NCI-H748 (cell line): Measurements from ENCODE around the gene TNIP2.

ENCODE experiments used
- DNase-seq: peaks from one replicate; lab custom pipeline; 2025; ENCODE audit not compliant: unreplicated experiment; lab: John Stamatoyannopoulos, UW

Gene TNIP2

GRCh38 chr4:2755821-2756690 lies at the start of gene TNIP2:
TSS of gene TNIP2 (minus strand) at chr4:2756336. CDS start at chr4:2756289, 47 bp downstream.
- DNase-seq = peak; percentile 72

- no peak for DNase-seq
Measured at GRCh38 chr4:2804973-2805501, 48.9 kb upstream of the TNIP2 start.

- no peak for DNase-seq
Measured at GRCh38 chr4:2804449-2804972, 48.4 kb upstream of the TNIP2 start.

- DNase-seq = no peak
Measured at GRCh38 chr4:2803624-2804448, 47.7 kb upstream of the TNIP2 start.

GRCh38 chr4:2802618-2803531 lies 46.7 kb upstream of the TNIP2 start:
- DNase-seq = no peak

GRCh38 chr4:2800691-2801596 lies 44.8 kb upstream of the TNIP2 start:
- DNase-seq = no peak

GRCh38 chr4:2799971-2800690 lies 44.0 kb upstream of the TNIP2 start:
- DNase-seq = no peak

- DNase-seq = no peak
Measured at GRCh38 chr4:2799224-2799911, 43.2 kb upstream of the TNIP2 start.

GRCh38 chr4:2798399-2799223 lies 42.5 kb upstream of the TNIP2 start:
- no peak for DNase-seq

GRCh38 chr4:2797545-2798305 lies 41.6 kb upstream of the TNIP2 start:
- no peak for DNase-seq

- DNase-seq = no peak
Measured at GRCh38 chr4:2796849-2797544, 40.9 kb upstream of the TNIP2 start.

GRCh38 chr4:2795893-2796848 lies 40.0 kb upstream of the TNIP2 start:
- DNase-seq = no peak

- no peak for DNase-seq
Measured at GRCh38 chr4:2795300-2795892, 39.3 kb upstream of the TNIP2 start.

- no peak for DNase-seq
Measured at GRCh38 chr4:2794486-2795299, 38.6 kb upstream of the TNIP2 start.
